Subcutaneous adipose tissue (tissue), 4 donors: ENCODE measurements around the gene MT1F. TPM values are rescaled to one million over a fixed set of nuclear protein-coding genes. Genes with fewer than 3 reads are reported as not detected.

ENCODE experiments used
- total RNA-seq, 4 donors: library from RNA; depleted of rRNA; stranded (reverse); fragments of >200 nt; gene quantifications; one replicate each; pipeline ENCODE4 v1.1.0, GENCODE V29; 2016
- TF ChIP-seq, protein P1 (sequence below): fragments of 450-650 bp; IDR thresholded peaks from one replicate; pipeline ENCODE4 v1.5.1; 2016; ENCODE audit warnings: low read depth, mild to moderate bottlenecking, control low read depth, antibody characterized with exemption, moderate library complexity

MT1F gene
- total RNA-seq, 4 donors from 2014 or later: 9.2 to 55.1 (median 11.8) TPM

DNA sequence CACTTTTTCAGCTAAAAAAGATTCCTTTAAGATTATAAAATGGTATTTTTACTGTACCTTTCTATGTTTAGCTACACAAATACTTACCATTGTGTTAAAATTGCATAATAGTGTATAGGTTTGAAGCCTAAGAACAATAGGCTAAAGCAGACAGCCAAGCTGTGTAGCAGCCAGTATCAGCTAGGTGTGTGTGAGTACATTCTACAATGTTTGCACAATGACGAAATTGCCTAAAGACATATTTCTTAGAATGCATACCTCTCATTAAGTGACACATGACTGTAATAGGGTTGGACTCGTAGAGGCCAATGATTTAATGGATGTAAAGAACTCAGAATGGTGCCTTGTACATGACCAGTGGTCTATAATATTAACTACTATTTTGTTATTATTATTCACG, 7.9 kb upstream of the MT1F start:
- TF ChIP-seq, protein P1, sequence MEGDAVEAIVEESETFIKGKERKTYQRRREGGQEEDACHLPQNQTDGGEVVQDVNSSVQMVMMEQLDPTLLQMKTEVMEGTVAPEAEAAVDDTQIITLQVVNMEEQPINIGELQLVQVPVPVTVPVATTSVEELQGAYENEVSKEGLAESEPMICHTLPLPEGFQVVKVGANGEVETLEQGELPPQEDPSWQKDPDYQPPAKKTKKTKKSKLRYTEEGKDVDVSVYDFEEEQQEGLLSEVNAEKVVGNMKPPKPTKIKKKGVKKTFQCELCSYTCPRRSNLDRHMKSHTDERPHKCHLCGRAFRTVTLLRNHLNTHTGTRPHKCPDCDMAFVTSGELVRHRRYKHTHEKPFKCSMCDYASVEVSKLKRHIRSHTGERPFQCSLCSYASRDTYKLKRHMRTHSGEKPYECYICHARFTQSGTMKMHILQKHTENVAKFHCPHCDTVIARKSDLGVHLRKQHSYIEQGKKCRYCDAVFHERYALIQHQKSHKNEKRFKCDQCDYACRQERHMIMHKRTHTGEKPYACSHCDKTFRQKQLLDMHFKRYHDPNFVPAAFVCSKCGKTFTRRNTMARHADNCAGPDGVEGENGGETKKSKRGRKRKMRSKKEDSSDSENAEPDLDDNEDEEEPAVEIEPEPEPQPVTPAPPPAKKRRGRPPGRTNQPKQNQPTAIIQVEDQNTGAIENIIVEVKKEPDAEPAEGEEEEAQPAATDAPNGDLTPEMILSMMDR: no peak

DNA sequence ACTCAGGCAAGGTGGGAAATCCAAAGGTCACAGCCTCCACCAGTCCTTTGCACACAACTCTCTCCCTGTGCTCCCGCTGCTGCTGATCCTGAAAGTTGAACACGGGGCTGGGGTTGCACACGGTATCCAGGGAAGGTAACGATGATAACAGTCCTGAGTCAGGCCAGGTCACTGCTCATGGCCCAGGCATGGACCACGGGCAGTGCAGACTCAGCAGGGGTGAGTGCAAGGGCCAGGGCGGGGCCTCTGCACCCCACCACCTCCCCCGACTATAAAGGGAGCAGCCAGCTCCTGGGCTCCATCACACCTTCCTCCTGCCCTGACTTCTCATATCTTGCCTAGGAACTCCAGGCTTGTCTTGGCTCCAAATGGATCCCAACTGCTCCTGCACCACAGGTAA, 6.2 kb upstream of the MT1F start, which contains the start of gene MT1B:
Gene MT1B (plus strand): TSS at position 301 of the 400 bp plus-strand sequence. CDS start 68 bp downstream, at position 369.
- TF ChIP-seq, protein P1: no peak

DNA sequence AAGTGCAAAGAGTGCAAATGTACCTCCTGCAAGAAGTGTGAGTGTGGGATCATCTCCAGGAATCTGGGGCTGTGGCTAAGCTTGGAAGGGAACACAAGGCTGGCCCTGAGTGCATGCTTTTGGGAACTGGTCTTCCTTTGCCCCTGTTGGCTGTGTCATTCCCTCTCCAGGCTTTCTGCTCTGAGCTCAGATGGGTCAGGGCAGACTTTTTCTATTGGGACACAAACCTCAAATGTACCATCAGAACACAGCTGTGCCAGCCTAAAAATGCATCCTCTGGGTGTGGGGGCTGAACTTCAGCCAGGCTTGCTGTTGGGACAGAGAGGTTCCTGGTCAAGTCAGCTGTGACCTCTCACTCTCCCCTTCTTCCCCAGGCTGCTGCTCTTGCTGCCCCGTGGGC, 5.2 kb upstream of the MT1F start:
- TF ChIP-seq, protein P1: no peak

DNA sequence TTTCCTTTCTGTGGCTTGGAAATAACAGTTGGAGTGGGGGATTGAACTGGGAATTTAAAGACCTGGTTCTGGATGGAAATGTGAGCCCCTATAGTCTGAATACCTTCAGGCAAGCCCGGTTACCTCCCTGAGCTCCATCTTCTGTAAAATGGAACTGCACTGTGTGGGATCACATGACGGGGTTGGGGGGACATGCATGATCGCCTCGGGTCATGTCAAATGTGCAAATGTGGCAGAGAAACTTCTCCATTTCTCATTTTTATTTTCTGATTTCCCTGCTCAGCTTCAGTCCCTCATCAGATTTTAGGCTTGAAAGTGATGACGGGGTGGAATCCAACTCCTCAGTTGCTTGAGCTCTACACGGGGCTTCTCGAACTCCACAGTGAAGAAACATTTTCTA, 4.5 kb upstream of the MT1F start:
- TF ChIP-seq, protein P1: no peak

DNA sequence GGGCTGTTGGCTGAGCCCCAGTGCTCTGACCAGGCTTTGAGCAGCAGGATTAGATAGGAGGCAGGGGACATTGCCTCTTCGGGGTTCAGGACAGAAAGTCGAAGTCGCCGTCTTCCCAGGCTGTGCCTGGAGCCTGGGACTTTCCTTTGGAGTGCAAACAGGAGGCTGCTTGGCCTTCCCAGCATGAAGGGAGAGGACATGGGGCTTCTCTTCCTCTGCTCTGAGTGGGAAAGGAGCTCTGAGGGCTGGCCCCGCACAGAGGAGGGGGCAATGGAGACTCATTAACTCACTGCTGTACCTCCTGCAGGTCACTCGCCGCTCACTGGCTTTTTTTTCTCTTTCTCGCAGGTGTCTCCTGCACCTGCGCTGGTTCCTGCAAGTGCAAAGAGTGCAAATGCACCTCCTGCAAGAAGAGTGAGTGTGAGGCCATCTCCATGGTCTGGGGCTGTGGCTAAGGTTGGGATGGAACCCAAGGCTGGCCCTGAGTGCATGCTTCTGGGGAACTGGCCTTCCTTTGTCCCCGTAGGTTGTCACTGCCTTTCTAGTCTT, 642 bp downstream of the MT1F start:
- TF ChIP-seq, protein P1: no peak

DNA sequence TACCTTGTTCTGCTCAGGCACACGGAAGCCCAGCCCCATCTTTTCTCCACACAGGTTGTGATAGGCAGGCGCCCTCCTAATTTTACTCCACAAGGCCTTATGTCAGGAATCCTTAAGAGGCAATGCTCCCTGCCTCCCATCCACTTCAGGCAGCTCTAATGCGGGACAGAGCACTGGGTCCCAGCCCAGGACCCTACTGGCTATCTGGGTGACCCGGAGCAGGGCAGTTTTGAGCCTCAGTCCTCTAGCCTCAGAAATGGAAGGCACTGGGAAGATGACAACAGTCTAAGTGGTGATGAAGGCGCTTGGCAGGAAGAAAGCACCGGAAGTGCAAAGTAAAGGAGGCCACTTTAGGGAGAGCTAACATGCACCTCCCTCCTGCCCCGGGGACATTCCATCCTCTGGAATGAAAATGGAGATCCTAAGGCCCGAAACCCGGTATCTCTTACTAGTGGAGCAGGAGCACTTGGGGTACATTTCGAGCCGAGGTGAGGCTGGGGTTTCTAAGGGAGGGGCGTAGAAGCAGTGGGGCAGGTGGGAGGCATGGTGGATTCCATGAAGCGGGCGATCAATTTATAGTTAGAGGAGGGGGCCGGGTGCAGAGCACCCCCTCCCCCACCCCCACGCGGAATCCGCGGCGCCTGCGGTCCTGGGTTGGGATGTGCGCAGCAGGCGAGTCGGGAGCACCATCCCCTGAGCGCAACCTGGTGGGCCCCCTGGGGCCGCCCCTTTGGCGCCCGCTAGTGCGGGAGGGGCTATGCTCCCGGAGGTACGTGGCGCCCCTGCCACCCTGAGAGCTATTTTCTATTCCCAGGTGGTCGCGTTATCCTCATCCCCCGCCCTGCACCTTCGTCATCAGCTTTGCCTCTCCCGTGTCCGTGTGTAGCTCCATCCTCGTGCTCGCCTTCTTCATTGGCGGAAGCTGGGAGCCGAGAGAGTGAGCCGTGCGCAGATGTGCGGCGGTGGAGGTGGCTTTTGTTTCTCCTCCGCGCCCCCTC, 4.9 kb downstream of the MT1F start:
- TF ChIP-seq, protein P1: no peak

DNA sequence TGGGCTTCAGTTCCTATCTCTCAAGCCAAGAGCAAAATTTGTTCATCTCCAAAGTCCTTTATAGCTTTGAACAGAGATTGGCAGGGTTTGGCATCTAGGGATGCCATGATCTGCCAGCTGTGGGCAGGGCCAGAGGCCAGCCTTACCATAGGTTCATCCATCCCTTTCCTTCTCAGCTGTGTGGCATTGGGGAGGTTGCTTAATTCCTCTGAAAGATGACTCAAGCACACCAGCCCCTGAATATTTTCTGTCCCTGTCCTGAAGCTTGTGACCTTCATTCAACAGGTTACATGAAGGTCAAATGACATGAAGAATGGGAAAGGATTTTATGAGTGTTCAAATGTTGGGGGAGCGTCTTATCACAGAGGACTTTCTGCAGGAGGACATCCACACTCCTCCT, 6.7 kb downstream of the MT1F start:
- TF ChIP-seq, protein P1: no peak
